ENCODE data around the gene MDC1.
"Not testable (repeated sequence)": the region's sequence is repeated elsewhere in the genome, so short reads cannot be mapped to it uniquely, and the experiment has no call there.

Gene MDC1

DNA sequence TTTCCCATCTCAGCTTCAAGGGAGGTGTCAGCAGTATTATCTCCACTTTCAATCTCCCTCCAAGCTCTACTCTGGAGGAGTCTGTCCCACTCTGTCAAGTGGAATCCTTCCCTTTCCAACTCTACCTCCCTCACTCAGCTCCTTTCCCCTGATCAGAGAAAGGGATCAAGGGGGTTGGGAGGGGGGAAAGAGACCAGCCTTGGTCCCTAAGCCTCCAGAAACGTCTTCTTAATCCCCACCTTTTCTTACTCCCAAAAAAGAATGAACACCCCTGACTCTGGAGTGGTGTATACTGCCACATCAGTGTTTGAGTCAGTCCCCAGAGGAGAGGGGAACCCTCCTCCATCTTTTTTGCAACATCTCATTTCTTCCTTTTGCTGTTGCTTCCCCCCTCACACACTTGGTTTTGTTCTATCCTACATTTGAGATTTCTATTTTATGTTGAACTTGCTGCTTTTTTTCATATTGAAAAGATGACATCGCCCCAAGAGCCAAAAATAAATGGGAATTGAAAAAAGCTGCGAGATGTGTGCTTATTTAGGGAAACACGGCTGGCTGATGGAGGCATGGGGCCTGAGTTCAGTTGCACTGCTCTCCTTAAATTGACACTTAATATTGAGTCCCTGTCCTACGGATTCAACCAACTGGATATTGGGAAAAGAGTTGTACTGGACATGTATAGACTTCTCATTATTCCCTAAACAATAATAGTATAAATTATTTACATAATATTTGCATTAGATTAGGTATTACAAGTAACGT is 8.0 kb upstream of the MDC1 start:
- Histone ChIP-seq H3K9ac (ENCODE audit: low read depth, low read length, poor library complexity) (no peak overlapping the region), H2BK5ac (ENCODE audit: low read length) (no peak overlapping the region), H2AK5ac (ENCODE audit: low read depth, low read length) (no peak overlapping the region), H3K27me3 (ENCODE audit: control insufficient read depth in 3 of 3, insufficient read depth in 3 of 3, low read depth in 1 of 3, low read length in 3 of 3) (no peaks in the 10 kb centered on the region), H2BK120ac (ENCODE audit: low read depth, low read length) (no peak overlapping the region), H4K8ac (ENCODE audit: low read depth, low read length) (no peak overlapping the region), H2BK12ac (ENCODE audit: low read length) (no peak overlapping the region), H3K27ac (replicated peaks; ENCODE audit: low read length) (no peak overlapping the region), H3K4me3 (ENCODE audit: low read length in 2 of 2) (no peak overlapping the region), H3K4me1 (ENCODE audit: control insufficient read depth in 2 of 2, insufficient read depth in 1 of 2, low read depth in 1 of 2, low read length in 2 of 2) (peaks cover 11 to 17% of the 10 kb centered on the region in 2 donors), H4K91ac (ENCODE audit: low read depth, low read length, poor library complexity) (no peak overlapping the region), H3K4ac (ENCODE audit: low read length) (no peak overlapping the region), H2AFZ (ENCODE audit: low read length) (no peak overlapping the region), H3K79me1 (ENCODE audit: low read depth, low read length) (peaks cover 8% of the 10 kb centered on the region), H3K18ac (ENCODE audit: low read length) (no peak overlapping the region), H3K9me3 (replicated peaks in 1 of 2; ENCODE audit: control insufficient read depth in 2 of 2, insufficient read depth in 1 of 2, low read depth in 1 of 2, low read length in 2 of 2) (no peaks in the 10 kb centered on the region), H2BK15ac (ENCODE audit: low read length) (no peak overlapping the region), H3K23ac (ENCODE audit: low read depth, low read length, poor library complexity) (no peak overlapping the region), H3K4me2 (ENCODE audit: insufficient read depth, low read length, poor library complexity, severe bottlenecking) (no peak overlapping the region), H3K14ac (ENCODE audit: low read length) (no peak overlapping the region), H3K36me3 (replicated peaks in 1 of 2; ENCODE audit: control insufficient read depth in 2 of 2, insufficient read depth in 2 of 2, low read length in 2 of 2) (peaks cover 51 to 76% of the 10 kb centered on the region in 2 donors)
- WGBS, 2 donors (ENCODE audit: extremely low coverage in 2 of 2, insufficient read length in 2 of 2, insufficient replicate concordance in 1 of 2): no CpG with 5 or more reads among the region's 6 CpGs
- no peak for DNase-seq (ENCODE audit: low spot score)

- not testable (repeated sequence) for H2AK5ac ChIP-seq (ENCODE audit: low read depth, low read length); H2BK12ac ChIP-seq (ENCODE audit: low read length); H3K27me3 ChIP-seq (ENCODE audit: control insufficient read depth in 3 of 3, insufficient read depth in 3 of 3, low read depth in 1 of 3, low read length in 3 of 3); H3K9me3 ChIP-seq (replicated peaks in 1 of 2; ENCODE audit: control insufficient read depth in 2 of 2, insufficient read depth in 1 of 2, low read depth in 1 of 2, low read length in 2 of 2); H3K23ac ChIP-seq (ENCODE audit: low read depth, low read length, poor library complexity); H2BK5ac ChIP-seq (ENCODE audit: low read length); H3K4me3 ChIP-seq (ENCODE audit: low read length in 2 of 2); H3K79me1 ChIP-seq (ENCODE audit: low read depth, low read length); DNase-seq (ENCODE audit: low spot score); H3K4ac ChIP-seq (ENCODE audit: low read length); H3K27ac ChIP-seq (replicated peaks; ENCODE audit: low read length); H3K4me2 ChIP-seq (ENCODE audit: insufficient read depth, low read length, poor library complexity, severe bottlenecking); H4K8ac ChIP-seq (ENCODE audit: low read depth, low read length); H4K91ac ChIP-seq (ENCODE audit: low read depth, low read length, poor library complexity); H3K18ac ChIP-seq (ENCODE audit: low read length); H2AFZ ChIP-seq (ENCODE audit: low read length); H3K14ac ChIP-seq (ENCODE audit: low read length); H2BK15ac ChIP-seq (ENCODE audit: low read length); H2BK120ac ChIP-seq (ENCODE audit: low read depth, low read length)
- Histone ChIP-seq H3K4me1 (ENCODE audit: control insufficient read depth in 2 of 2, insufficient read depth in 1 of 2, low read depth in 1 of 2, low read length in 2 of 2) (peaks cover 11 to 17% of the 10 kb centered on the region in 2 donors), H3K36me3 (replicated peaks in 1 of 2; ENCODE audit: control insufficient read depth in 2 of 2, insufficient read depth in 2 of 2, low read length in 2 of 2) (peaks cover 43 to 66% of the 10 kb centered on the region in 2 donors), H3K9ac (ENCODE audit: low read depth, low read length, poor library complexity) (peak overlapping the region; percentile 60)
- no CpG with 5 or more reads among the region's 29 CpGs for WGBS, 2 donors (ENCODE audit: extremely low coverage in 2 of 2, insufficient read length in 2 of 2, insufficient replicate concordance in 1 of 2)
Observed at GRCh38 chr6:30723843-30724741, 7.0 kb upstream of the MDC1 start.

DNA sequence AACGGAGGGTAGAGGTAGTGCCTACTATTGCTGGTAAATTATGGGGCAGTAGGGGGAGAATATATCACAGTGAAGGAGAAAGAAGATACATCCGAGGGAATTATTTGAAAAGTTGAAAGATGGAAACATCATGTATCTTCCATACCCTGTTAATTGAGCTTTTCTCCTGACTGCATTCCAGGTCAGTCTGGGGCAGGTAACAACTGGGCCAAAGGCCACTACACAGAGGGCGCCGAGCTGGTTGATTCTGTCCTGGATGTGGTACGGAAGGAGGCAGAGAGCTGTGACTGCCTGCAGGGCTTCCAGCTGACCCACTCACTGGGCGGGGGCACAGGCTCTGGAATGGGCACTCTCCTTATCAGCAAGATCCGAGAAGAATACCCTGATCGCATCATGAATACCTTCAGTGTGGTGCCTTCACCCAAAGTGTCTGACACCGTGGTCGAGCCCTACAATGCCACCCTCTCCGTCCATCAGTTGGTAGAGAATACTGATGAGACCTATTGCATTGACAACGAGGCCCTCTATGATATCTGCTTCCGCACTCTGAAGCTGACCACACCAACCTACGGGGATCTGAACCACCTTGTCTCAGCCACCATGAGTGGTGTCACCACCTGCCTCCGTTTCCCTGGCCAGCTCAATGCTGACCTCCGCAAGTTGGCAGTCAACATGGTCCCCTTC is 6.2 kb upstream of the MDC1 start:
- H3K4me1 ChIP-seq (ENCODE audit: control insufficient read depth in 2 of 2, insufficient read depth in 1 of 2, low read depth in 1 of 2, low read length in 2 of 2): peaks cover 11 to 24% of the 10 kb centered on the region in 2 donors
- H3K18ac ChIP-seq (ENCODE audit: low read length); H2BK5ac ChIP-seq (ENCODE audit: low read length); H3K27me3 ChIP-seq (ENCODE audit: control insufficient read depth in 3 of 3, insufficient read depth in 3 of 3, low read depth in 1 of 3, low read length in 3 of 3); H4K8ac ChIP-seq (ENCODE audit: low read depth, low read length); H2AK5ac ChIP-seq (ENCODE audit: low read depth, low read length); H2BK15ac ChIP-seq (ENCODE audit: low read length); H3K79me1 ChIP-seq (ENCODE audit: low read depth, low read length); H3K9ac ChIP-seq (ENCODE audit: low read depth, low read length, poor library complexity); H3K23ac ChIP-seq (ENCODE audit: low read depth, low read length, poor library complexity); H3K9me3 ChIP-seq (replicated peaks in 1 of 2; ENCODE audit: control insufficient read depth in 2 of 2, insufficient read depth in 1 of 2, low read depth in 1 of 2, low read length in 2 of 2); H3K14ac ChIP-seq (ENCODE audit: low read length); H2AFZ ChIP-seq (ENCODE audit: low read length); H4K91ac ChIP-seq (ENCODE audit: low read depth, low read length, poor library complexity); H2BK120ac ChIP-seq (ENCODE audit: low read depth, low read length); H3K27ac ChIP-seq (replicated peaks; ENCODE audit: low read length); H2BK12ac ChIP-seq (ENCODE audit: low read length); H3K4ac ChIP-seq (ENCODE audit: low read length); DNase-seq (ENCODE audit: low spot score): not testable (repeated sequence)
- no CpG with 5 or more reads among the region's 16 CpGs for WGBS, 2 donors (ENCODE audit: extremely low coverage in 2 of 2, insufficient read length in 2 of 2, insufficient replicate concordance in 1 of 2)
- H3K36me3 ChIP-seq (replicated peaks in 1 of 2; ENCODE audit: control insufficient read depth in 2 of 2, insufficient read depth in 2 of 2, low read length in 2 of 2): peaks cover 43 to 62% of the 10 kb centered on the region in 2 donors
- peak overlapping the region in 1 of 2 donors; percentile 98 for H3K4me3 ChIP-seq (ENCODE audit: low read length in 2 of 2)
- peak overlapping the region; percentile 14 for H3K4me2 ChIP-seq (ENCODE audit: insufficient read depth, low read length, poor library complexity, severe bottlenecking)
